KMS-11 (cell line): ENCODE data around the gene KRT79.

Experiments used
- H2AFZ ChIP-seq: fragments of 200-600 bp; sonication (generic); 2 replicates; pipeline ENCODE4 v1.6.1; 2016; ENCODE audit warnings: antibody characterized with exemption, mixed run types, low read depth
- H3K27ac ChIP-seq: fragments of 200-600 bp; sonication (generic); 2 replicates; pipeline ENCODE4 v1.6.1; 2016; ENCODE audit warnings: mild to moderate bottlenecking, mixed run types
- H3K27me3 ChIP-seq: fragments of 200-600 bp; sonication (generic); 2 replicates; pipeline ENCODE4 v1.6.1; 2017; ENCODE audit warnings: mild to moderate bottlenecking, low read depth, mixed run types, moderate library complexity; ENCODE audit not compliant: insufficient read depth
- H3K36me3 ChIP-seq: fragments of 200-600 bp; sonication (generic); 2 replicates; pipeline ENCODE4 v1.6.1; 2017; ENCODE audit warnings: mild to moderate bottlenecking, mixed run types; ENCODE audit not compliant: insufficient read depth
- H3K4me1 ChIP-seq: fragments of 200-600 bp; sonication (generic); 2 replicates; pipeline ENCODE4 v1.6.1; 2016; ENCODE audit warnings: mild to moderate bottlenecking, low read depth, mixed run types; ENCODE audit not compliant: poor library complexity, severe bottlenecking
- H3K4me2 ChIP-seq: fragments of 200-600 bp; sonication (generic); 2 replicates; pipeline ENCODE4 v1.7.0; 2016; ENCODE audit warnings: mild to moderate bottlenecking, mixed run types
- H3K4me3 ChIP-seq: fragments of 200-600 bp; sonication (generic); IDR thresholded peaks from 2 replicates; pipeline ENCODE4 v1.6.1; 2017; ENCODE audit warnings: low read depth, low read length, mixed read lengths; ENCODE audit not compliant: insufficient read depth
- H3K79me2 ChIP-seq: fragments of 200-600 bp; sonication (generic); 2 replicates; pipeline ENCODE4 v1.6.1; 2016; ENCODE audit warnings: low read depth, mixed run types; ENCODE audit not compliant: insufficient read depth
- H3K9ac ChIP-seq: fragments of 200-600 bp; sonication (generic); 2 replicates; pipeline ENCODE4 v1.6.1; 2016; ENCODE audit warnings: mild to moderate bottlenecking, mixed run types
- H4K20me1 ChIP-seq: fragments of 200-600 bp; sonication (generic); 2 replicates; pipeline ENCODE4 v1.6.1; 2016; ENCODE audit warnings: mild to moderate bottlenecking, mixed run types; ENCODE audit not compliant: insufficient read depth
- TF ChIP-seq, protein P1 (sequence below): fragments of 200-600 bp; sonication (generic); conservative IDR thresholded peaks from 2 replicates; pipeline ENCODE4 v1.6.1; 2017; ENCODE audit warnings: low read depth, mild to moderate bottlenecking, antibody characterized with exemption, low read length, moderate library complexity, mixed read lengths

KRT79 gene

GRCh38 chr12:52802442-52802841, 31.7 kb downstream of the KRT79 start:
- no peak overlapping the region for H3K4me2 ChIP-seq
- H3K4me1 ChIP-seq = no peaks in the 10 kb centered on the region
- H3K27me3 ChIP-seq = peaks cover 11% of the 10 kb centered on the region; the same call in 1 of the 2 replicates
- no peak overlapping the region for H3K4me3 ChIP-seq
- H3K27ac ChIP-seq = no peak overlapping the region
- TF ChIP-seq, protein P1, sequence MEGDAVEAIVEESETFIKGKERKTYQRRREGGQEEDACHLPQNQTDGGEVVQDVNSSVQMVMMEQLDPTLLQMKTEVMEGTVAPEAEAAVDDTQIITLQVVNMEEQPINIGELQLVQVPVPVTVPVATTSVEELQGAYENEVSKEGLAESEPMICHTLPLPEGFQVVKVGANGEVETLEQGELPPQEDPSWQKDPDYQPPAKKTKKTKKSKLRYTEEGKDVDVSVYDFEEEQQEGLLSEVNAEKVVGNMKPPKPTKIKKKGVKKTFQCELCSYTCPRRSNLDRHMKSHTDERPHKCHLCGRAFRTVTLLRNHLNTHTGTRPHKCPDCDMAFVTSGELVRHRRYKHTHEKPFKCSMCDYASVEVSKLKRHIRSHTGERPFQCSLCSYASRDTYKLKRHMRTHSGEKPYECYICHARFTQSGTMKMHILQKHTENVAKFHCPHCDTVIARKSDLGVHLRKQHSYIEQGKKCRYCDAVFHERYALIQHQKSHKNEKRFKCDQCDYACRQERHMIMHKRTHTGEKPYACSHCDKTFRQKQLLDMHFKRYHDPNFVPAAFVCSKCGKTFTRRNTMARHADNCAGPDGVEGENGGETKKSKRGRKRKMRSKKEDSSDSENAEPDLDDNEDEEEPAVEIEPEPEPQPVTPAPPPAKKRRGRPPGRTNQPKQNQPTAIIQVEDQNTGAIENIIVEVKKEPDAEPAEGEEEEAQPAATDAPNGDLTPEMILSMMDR = no peak
- H4K20me1 ChIP-seq = no peaks in the 10 kb centered on the region
- no peaks in the 10 kb centered on the region for H3K36me3 ChIP-seq
- H3K9ac ChIP-seq = no peak overlapping the region
- no peaks in the 10 kb centered on the region for H3K79me2 ChIP-seq
- H2AFZ ChIP-seq = no peak overlapping the region

DNA sequence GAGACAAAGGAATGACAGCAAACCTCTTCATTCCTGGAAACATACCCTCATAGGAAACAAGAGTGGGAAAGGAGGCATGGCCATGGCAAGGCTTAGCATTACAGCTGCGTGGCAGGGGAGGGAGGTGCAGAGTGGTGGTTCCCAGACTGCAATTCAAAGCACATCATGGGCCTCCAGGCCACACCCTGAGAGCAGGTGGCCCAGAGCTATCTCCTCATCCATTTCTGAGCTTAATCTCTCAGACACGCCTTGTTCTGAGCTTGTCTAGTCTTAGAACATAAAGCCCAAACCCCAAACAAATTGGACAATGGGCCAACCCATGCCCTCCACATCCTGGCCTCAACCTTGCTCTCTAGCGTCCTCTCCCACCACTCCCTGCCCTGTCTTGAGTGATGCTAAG, 32.3 kb downstream of the KRT79 start:
- Histone ChIP-seq H3K36me3 (no peaks in the 10 kb centered on the region), H4K20me1 (no peaks in the 10 kb centered on the region), H3K79me2 (no peaks in the 10 kb centered on the region), H3K4me1 (no peaks in the 10 kb centered on the region), H3K4me3 (no peak overlapping the region), H3K27me3 (peaks cover 11% of the 10 kb centered on the region; the same call in 1 of the 2 replicates), H2AFZ (no peak overlapping the region), H3K9ac (no peak overlapping the region), H3K4me2 (no peak overlapping the region), H3K27ac (no peak overlapping the region)
- TF ChIP-seq, protein P1 = no peak

DNA sequence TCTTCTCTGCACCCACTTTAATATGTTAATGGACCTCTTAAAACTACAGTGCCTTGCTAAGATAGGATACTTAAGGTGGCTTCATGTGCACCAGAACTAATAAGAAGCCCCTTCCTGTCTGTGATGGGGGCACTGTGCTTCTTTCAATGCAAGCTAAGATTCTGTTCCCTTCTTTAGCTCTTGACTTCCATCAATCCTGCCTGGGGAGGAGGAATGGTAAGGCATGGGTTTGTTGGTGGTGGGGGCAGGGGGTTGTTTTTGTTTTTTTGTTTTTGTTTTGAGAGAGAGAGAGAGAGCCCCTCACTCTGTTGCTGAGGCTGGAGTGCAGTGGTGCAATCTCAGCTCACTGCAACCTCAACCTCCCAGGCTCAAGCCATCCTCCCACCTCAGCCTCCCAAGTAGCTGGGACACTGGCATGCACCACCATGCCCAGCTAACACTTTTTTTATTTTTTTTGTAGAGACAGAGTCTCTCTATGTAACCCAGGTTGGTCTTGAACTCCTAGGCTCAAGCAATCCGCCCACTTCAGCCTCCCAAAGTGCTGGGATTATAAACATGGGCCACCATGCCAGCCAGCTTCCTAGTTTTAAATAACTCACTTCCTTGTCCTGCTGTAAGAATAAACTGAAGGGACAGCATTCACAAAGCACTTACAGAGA, 33.7 kb downstream of the KRT79 start:
- H3K27me3 ChIP-seq = peaks cover 11% of the 10 kb centered on the region; the same call in 1 of the 2 replicates
- no peaks in the 10 kb centered on the region for H3K79me2 ChIP-seq
- no peak overlapping the region for H3K27ac ChIP-seq
- H2AFZ ChIP-seq = no peak overlapping the region
- H3K4me1 ChIP-seq = no peaks in the 10 kb centered on the region
- H4K20me1 ChIP-seq = no peaks in the 10 kb centered on the region
- no peak overlapping the region for H3K4me3 ChIP-seq
- H3K4me2 ChIP-seq = no peak overlapping the region
- no peaks in the 10 kb centered on the region for H3K36me3 ChIP-seq
- TF ChIP-seq, protein P1 = no peak
- H3K9ac ChIP-seq = no peak overlapping the region

GRCh38 chr12:52799505-52800211, 34.5 kb downstream of the KRT79 start:
- Histone ChIP-seq H3K9ac (no peak overlapping the region), H3K36me3 (no peaks in the 10 kb centered on the region), H3K79me2 (no peaks in the 10 kb centered on the region), H3K27me3 (peaks cover 12% of the 10 kb centered on the region; the same call in 1 of the 2 replicates), H3K27ac (no peak overlapping the region), H3K4me2 (no peak overlapping the region), H4K20me1 (no peaks in the 10 kb centered on the region), H3K4me3 (no peak overlapping the region), H3K4me1 (no peaks in the 10 kb centered on the region), H2AFZ (no peak overlapping the region)
- TF ChIP-seq, protein P1 = no peak
